ENCODE measurements around the gene ZNF618.

DNA sequence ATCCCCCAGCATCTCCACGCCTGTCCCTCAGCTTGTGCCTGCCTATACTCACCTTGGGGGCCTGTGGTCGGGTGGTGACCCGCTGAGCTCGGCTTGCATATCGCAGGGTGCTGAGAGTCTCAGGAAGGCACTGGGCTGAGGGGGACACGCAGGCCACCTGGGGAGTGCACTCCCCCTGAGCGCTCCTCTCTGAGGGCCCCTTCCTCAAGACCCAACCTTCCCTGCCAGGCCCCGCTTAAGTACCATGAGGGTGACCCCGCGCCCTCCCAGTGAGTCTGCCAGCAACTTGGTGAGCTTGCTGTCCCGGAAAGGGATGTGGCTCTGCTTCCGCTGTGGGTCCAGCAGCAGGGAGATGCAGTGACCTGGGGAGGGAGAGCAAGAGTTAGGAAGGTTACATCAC lies 218.9 kb downstream of the ZNF618 start:
- TF ChIP-seq POLR2A (IDR thresholded peaks at IDR 0.05) = no peak
- TF ChIP-seq CTCF (IDR thresholded peaks at IDR 0.05) = no peak
- TF ChIP-seq POLR2AphosphoS5 (IDR thresholded peaks at IDR 0.05) = no peak
